G401.6 (cell line): ENCODE data around the gene DIPK1B.
"Not testable (repeated sequence)": the region's sequence is repeated elsewhere in the genome, so short reads cannot be mapped to it uniquely, and the experiment has no call there.

Source experiments
- FAIRE-seq: peaks from 2 replicates; lab custom pipeline; 2012; peaks lifted over from hg19 to GRCh38; lab: Jason Lieb, UNC

DIPK1B gene

GRCh38 chr9:136754059-136754572 lies 41.7 kb downstream of the DIPK1B start:
- FAIRE-seq: no peak

- no peak for FAIRE-seq
Measured at GRCh38 chr9:136754626-136755301, 42.4 kb downstream of the DIPK1B start.

- FAIRE-seq: not testable (repeated sequence)
Measured at GRCh38 chr9:136755302-136756133, 43.1 kb downstream of the DIPK1B start.

DNA sequence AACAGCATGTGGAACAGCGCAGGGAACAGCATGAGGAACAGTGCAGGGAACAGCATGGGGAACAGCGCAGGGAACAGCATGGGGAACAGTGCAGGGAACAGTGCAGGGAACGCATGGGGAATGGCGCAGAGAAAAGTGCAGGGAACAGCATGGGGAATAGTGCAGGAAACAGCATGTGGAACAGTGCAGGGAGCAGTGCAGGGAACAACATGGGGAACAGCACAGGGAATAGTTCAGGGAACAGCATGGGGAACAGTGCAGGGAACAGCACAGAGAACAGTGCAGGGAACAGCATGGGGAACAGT lies 43.7 kb downstream of the DIPK1B start:
- no peak for FAIRE-seq

DNA sequence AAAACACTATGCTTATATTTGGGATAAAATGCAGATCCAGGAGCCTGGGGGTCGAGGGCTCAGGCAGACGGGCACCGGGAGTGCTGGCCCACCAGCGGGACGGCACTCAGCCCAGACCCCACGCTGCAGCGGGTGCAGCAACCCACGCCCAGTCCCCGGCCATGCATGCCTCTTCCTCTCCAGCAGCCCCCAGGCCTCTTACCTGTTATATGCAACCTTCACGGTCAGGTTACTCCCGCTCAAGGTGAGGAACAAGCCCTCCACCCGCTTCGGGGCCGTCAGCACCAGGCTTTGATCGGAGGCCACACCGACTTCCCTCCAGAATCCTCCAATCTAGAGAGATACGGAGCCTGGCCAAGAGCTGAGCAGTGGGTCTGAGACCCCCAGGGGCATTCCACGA lies 44.5 kb downstream of the DIPK1B start:
- no peak for FAIRE-seq

DNA sequence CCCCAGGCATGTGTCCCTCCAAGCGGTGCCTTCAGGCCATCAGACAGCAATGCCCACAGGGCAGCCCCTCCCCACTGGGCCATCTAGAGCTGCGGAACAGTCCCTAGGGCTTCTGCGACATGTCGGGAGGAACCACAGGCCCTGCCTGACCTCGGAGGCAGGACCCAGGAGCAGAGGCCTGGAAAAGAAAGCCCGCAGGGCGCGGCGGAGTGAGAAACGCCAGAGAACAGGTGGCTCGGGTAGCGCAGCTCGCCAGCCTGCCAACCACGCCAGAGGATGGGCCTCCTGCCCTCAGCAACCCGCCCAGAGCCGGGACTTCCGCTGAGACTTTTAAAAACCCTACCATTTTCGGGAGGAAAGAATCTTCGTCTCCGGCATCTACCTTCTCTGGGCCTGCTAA lies 45.0 kb downstream of the DIPK1B start:
- FAIRE-seq: no peak

GRCh38 chr9:136757751-136758140 lies 45.4 kb downstream of the DIPK1B start:
- FAIRE-seq: no peak

- FAIRE-seq: no peak
Measured at GRCh38 chr9:136759001-136759400, 46.6 kb downstream of the DIPK1B start.

- no peak for FAIRE-seq
Measured at GRCh38 chr9:136759436-136760325, 47.3 kb downstream of the DIPK1B start.

- FAIRE-seq: no peak
Measured at GRCh38 chr9:136760424-136760823, 48.1 kb downstream of the DIPK1B start.

DNA sequence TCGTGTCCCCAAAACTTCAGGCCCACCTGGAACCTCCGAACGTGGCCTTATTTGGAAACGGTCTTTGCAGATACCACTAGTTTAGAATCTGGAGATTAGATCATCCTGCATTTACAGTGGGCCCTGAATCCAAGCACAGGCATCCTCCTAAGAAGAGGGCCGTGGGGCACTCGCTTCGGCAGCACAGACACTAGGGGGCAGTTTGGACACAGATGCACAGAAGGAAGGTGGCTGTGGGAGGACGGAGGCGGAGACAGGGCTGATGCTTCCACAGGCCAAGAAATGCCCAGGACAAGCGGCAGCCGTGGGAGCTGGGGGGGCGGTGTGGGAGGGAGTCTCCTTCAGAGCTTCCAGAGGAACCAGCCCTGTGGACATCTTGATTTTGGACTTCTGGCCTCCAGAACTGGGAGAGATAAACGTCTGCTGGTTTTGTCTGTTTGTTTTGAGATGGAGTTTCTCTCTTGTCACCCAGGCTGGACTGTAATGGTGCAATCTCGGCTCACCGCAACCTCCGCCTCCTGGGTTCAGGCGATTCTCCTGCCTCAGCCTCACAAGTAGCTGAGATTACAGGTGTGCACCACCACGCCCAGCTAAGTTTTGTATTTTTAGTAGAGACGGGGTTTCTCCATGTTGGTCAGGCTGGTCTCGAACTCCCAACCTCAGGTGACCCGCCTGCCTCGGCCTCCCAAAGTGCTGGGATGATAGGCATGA lies 48.6 kb downstream of the DIPK1B start:
- FAIRE-seq: peak; percentile 90

- no peak for FAIRE-seq
Measured at GRCh38 chr9:136761545-136761981, 49.2 kb downstream of the DIPK1B start.

DNA sequence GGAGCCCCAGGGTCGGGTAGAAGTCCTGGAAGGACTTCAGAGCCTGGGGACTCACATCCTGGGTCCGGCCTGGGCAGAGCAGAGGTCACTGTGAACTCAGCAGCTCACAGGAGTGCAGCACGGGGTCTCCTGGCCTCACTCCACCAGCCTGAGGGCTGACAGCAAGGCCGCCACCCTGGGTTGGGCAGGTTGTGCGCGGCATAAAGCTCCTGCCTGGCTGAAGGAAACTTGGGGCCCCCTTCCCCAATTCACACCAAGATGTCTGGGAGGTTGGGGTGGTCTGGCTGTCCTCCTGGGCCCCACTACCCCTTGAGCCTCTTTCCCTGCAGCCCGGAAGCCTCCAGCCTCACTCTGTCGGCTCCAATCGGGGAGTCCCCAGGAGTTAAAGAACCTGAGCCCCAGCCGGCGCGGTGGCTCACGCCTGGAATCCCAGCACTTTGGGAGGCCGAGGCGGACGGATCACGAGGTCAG lies 49.9 kb downstream of the DIPK1B start:
- no peak for FAIRE-seq

DNA sequence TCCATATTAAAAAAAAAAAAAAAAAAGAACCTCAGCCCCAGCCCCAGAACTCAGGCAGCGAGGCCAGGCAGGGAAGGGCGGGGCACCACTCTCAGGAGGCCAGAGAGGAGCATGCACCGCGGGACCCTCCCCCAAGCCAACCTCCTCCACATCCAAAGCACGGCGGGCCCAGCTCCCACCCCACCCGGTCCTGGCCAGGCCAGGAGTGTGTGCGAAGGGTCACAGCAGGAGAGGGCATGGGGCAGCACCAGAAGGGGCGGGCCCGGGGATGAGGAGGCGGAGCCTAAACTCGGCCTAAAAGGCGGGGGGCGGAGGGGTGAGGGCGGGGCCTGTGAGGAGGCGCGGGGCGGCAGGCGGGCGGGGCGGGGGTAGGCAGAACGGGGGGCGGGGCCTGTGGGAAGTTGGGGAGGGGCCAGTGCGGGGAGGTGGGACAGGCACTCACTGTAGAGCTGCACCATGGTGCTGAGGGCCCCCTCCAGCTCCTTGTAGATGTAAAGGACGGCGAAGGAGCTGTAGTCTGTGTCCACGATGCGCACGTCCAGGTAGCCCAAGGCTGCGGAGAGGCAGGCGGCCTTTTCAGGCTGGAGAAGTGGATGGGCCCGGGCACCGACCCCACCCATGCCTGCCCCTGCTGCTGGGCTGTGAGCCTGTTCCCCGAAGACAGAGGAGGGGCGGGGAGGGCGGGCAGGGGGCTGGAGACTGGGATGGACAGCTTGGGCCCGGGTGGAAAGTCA lies 50.7 kb downstream of the DIPK1B start:
- FAIRE-seq: no peak

DNA sequence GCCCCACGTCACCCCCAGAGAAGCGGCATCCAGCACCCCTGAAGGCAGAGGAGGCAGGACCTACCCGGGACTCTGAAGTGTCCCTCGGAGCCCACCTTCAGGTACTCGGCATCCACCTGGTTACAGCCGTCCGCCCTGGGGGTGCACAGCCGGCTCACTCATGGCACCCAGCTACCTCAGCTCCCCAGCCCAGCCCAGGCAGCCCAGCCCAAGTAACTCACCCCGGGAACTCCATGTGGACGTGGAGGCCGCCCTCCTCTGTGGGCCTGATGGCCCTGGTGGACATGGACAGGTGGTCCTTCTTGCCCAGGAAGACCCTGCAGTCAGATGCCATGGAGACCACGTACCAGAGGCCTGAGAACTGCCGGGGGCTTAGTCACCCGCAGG lies 51.3 kb downstream of the DIPK1B start:
- FAIRE-seq: no peak

DNA sequence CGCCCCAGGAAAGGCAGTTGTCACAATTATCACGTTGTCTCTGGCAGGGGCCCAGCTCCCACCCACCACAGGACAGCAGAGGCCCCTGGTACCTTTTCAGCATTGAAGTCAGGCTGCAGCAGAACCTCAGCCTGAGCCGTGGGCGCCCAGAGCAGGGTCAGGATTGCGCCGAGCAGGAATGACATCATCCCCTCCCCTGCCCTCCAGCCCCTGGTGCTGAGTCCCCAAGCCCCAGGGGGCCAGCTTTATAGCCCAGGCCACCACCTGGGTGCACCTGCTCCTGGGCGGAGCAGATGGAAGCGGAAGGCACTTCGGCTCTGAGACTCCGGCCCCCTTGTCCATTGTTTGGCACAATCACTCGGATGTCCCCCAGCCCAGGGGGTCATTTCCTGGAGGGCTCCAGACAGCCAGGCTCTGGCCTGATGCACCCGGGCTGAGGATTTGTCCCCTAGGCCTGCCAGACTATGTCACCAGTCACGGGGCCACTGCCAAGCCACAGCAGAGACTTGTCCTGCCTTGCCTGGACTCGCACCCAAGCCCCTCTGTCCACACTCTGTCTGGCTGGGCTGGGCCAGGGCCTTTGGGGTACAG lies 52.0 kb downstream of the DIPK1B start, which contains the start of gene LCN15:
Gene LCN15 (minus strand): TSS at position 218 of the 591 bp plus-strand sequence. CDS start 30 bp downstream, at position 188.
- FAIRE-seq: no peak

GRCh38 chr9:136765041-136765440 lies 52.7 kb downstream of the DIPK1B start:
- FAIRE-seq: no peak

- FAIRE-seq: not testable (repeated sequence)
Measured at GRCh38 chr9:136765745-136766409, 53.5 kb downstream of the DIPK1B start.

GRCh38 chr9:136766410-136767120 lies 54.2 kb downstream of the DIPK1B start:
- FAIRE-seq: not testable (repeated sequence)
